ENCODE results near the gene SYPL2.
"Not testable (repeated sequence)": the region's sequence is repeated elsewhere in the genome, so short reads cannot be mapped to it uniquely, and the experiment has no call there.

SYPL2 gene

DNA sequence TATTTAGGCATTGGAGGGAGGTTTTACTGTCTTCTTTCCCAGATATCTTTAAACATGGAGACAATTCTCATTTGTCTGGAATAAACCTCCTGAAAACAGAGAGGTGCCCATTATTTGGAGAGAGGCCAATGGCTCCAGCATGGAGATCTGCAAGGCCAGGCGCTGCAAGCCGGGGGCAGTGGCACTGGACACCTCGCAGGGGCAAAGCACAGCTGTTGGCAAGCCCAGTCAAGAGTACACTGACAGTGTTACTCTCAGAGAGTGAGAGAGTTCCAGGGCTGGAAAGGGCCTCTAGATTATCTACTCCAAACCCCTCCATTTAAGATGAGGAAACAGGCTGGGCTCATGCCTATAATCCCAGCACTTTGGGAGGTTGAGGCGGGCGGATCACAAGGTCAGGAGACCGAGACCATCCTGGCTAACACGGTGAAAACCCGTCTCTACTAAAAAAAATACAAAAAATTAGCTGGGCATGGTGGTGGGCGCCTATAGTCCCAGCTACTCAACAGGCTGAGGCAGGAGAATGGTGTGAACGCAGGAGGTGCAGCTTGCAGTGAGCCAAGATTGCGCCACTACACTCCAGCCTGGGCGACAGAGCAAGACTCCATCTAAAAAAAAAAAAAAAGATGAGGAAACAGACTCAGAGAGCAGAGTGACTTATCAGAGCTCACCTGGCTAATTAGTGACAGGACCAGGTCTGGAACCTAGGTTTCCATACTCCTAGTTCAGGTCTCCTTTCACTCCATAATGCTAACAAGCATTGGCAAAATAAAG lies 7.1 kb downstream of the SYPL2 start:
- DNase-seq, result not testable (repeated sequence)

DNA sequence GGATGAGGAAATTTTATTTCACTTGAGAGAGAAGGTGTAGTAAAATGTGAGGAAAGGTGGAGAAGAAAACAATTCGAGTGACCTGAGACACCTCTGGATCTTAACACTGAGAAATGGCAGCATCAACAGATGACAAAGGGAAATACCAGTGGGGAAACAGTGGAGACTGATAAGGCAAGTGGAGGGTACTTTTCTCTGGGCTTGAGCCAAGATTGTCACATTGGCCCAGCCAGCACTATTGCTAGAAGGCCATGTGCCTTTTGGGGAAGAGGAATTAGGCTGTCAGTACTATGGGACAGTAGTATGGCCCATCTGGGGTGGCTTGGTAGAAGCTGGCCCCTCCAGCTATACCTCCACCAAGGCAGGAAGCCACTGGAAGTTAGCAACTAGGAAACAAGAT lies 8.4 kb downstream of the SYPL2 start:
- no peak for DNase-seq

DNA sequence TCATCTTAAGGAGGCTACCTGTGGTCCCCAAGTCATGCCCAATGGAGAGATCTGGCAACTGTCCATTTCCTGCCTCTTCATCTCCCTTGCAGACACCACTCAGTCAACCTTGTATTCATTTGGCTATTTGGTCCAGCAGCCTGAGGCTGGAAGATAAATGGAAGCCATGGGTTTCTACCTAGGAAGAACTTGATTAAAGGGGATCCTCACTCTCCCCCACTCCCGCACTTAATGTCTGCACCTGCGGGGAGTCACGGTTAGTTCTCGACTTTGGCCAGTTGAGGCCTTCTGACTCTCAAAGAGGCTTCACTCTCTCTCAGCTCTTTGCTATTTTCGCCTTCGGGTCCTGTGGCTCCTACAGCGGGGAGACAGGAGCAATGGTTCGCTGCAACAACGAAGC lies 8.9 kb downstream of the SYPL2 start:
- DNase-seq, result no peak

DNA sequence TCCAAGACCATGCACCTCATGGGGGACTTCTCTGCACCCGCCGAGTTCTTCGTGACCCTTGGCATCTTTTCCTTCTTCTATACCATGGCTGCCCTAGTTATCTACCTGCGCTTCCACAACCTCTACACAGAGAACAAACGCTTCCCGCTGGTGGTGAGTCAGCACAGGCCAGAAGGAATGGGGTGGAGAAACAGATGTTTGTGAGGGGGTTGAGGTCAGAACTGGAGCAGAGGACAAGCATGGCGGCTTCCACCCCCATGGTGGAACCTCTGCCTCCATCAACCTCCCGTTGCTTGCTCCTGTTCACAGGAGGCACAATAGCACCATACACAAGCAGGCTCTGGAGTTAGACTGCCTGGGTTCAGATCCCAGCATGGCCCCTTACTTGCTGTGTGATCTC lies 10.5 kb downstream of the SYPL2 start:
- DNase-seq, result no peak

DNA sequence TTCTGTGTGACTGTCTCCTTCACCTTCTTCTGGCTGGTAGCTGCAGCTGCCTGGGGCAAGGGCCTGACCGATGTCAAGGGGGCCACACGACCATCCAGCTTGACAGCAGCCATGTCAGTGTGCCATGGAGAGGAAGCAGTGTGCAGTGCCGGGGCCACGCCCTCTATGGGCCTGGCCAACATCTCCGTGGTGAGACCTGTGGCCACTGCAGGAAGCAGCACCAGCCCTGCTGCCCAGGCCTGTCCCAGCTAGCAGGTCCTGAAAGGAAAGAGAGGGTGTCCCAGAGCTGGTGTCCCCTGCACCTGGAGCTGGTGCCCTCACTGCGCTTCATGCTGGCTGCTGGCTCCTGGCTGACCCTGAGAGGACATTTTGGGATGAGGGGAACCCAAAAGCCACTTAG lies 11.5 kb downstream of the SYPL2 start:
- DNase-seq, result no peak

DNA sequence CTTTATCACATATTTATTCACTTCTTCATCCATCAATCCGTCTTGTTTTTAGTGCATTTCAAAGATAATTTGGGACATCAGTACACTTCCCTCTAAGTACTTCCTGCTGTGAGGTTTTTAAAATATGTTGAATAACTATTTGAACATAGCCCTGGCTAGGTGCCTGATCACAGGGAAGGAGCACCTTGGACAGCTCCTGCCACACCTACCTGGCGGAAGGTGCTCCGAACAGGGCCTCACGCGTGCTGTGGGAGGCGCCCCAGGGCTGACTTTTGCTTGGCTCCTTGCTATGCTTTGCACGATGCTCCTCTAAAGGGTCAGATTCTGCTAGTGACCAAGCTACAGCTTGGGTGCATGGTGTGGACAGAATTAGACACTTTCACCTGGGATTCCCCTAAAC lies 12.5 kb downstream of the SYPL2 start:
- DNase-seq, result no peak

DNA sequence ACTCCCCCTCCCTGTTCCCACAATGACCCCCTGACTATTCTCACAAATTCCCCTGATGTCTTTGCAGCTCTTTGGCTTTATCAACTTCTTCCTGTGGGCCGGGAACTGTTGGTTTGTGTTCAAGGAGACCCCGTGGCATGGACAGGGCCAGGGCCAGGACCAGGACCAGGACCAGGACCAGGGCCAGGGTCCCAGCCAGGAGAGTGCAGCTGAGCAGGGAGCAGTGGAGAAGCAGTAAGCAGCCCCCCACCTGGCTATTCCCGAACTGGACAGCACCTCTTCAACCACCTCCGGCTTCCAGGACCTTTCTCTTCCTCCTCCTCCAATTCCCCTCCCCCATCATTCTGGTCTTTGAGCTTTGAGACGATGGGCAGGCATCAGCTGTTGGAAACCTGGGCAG lies 13.0 kb downstream of the SYPL2 start:
- DNase-seq, result no peak

DNA sequence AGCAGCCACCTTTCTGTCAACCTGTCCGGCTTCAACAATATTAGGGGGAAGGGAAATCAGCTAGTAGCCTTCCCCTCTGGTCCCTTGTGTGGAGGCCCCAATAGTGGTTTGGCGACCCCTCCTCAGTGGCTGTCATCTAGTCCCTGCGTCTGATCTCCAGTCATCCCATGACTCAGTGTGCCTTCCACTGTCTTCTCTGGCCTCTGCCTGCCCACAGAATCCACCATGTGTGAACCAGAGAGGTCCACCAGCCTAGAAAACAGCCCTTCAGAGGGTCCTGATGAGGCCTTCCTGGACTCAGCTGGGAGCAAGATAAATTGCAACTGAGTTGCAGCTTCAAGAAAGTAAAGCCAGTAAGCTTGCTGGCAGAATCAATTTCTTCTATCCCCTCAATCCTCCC lies 13.6 kb downstream of the SYPL2 start:
- DNase-seq, result no peak

DNA sequence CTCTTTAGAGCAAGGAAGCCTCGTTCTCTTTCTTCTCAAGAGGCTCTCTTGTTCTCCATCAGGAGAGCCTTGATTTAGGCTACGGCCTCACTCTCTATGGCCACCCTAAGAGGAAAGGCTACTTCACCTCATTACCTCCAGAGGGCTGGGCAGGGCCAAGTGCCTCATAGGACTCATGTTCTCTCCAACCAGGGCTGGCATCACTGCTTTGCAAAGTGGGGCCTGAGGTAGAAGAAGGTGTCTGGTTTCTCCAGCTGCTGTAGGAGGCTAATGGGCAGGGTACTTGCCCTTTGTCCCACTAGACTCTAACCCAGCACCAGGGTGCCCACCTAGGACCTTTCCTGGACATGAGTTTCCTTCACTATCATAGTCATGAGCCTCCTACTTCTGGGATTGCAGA lies 15.3 kb downstream of the SYPL2 start:
- DNase-seq, result no peak

DNA sequence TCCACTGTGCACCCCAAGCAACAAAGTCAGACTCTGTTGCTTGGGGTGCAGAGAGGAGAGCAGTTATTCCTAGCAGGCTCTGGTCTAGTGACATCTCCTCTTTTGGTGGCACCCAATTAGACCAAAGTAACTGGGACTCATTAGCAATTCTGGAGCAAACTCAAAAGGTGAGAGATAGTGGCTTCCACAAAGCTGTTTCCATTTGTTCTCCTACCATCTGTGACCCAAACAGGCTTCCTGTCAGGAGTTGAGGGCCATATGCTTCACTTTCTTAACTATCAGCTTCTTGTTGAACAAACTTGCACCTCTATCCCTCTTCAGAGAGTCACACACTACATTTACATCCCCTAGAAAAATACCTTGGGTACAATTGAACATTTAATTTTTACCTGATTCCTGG lies 15.9 kb downstream of the SYPL2 start:
- DNase-seq, result peak; percentile 32

DNA sequence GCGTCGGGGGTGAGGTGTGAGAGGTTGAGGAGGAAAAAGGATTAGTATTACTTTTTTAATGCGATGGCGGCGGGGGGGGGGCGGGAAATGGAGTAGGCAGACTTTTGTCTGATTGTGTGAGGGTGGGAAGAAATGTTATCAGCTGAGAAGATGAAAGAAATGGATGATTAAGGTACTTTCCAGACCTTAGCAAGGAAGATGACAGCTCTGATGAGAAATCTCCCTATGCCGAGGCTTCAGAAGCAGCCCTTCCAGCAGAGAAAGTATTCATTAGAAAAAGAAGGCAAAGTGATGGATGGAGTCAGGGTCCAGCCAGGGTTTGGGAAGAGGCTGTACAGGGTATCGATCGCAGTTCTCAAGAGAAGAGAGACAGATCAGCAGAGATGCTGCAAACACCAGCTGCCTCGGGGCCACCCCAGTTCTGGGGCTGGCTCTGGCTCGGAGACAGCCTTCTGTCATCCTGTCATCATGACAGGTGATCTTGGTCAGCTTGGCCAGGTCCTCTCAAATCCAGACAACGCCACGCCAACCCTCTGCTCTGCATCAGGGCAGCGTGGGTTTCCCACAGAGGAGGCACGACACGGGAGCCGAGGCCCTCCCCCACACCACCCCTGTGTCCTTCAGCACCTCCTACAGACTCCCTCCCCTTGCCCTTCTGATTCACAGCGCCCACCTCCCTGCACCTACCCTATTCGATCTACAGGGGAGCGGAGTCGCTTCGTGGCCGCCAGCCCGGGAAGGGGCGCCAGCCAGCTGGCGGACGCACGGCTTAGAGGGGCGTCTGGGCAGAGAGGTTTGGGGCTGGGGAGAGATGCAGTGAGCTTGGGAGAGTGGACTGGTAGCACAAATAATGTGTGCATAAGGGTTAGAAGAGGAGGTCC lies 16.7 kb downstream of the SYPL2 start:
- DNase-seq, result no peak

DNA sequence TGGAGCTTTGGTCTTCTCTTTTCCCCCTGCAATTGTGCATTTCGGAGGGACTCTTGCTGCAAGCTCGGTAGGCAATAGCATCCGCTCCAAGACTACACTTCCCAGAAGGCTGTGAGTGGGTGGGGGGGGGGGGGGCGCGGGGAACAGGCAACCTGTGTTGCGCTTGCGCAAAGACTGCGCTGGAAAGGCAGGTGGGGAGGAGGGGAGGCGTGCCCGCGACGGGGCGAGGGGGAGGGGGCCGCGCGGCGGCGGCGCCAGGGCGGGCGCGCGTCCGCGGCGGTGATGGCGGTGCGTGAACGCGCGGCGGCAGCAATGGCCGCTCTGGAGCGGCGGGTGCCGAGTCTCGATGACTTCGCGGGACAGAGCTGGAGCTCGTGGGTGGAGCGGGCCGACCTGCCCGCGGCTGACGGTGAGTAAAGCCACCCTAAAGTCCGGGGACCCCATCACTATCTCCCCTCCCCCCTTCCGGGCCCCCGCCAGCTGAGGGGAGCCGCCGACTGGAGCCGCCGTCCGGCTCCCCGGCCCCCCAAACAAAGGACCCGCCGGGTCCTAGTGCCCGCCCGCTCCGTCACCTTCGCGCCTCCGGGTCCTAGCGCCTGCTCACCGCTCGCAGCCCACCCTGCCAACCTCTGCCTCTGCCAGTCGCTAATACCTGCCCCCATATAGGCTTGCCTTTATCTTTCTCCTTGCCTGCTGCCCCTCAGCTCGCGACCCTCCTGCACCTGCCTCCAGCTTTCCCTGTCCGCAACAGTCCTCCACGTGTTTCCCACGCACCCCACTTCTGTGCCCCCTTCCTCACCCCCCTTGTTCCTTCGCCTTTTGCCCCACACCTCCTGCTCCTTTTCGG lies 17.5 kb downstream of the SYPL2 start, which contains the start of gene ATXN7L2:
Gene ATXN7L2, plus strand, starts transcription at position 234 of the 847 bp plus-strand sequence. Its CDS starts 49 bp downstream, at position 283.
- peak; percentile 85 for DNase-seq

DNA sequence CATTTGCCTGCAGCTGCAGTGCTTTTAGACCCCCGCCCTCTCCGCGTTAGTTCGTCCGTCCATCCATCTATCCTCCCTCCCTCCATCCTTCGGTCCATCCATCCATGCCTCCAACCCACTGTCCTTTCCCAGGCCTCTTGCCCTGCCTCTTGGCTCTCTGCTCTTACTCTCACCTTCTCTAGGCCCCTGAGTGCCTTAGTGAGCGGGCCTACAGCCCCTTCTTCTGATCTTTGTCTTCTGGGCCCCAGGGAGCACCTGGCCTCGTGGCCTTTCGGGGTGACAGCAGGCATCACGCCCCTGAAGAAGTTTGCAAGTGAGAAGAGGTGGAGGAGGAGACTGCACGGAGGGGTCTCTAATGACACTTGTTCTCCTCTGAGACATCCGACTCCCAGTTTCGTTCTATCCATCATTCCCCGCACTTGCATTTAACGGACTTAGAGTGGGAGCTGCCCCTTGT lies 18.2 kb downstream of the SYPL2 start:
- no peak for DNase-seq

DNA sequence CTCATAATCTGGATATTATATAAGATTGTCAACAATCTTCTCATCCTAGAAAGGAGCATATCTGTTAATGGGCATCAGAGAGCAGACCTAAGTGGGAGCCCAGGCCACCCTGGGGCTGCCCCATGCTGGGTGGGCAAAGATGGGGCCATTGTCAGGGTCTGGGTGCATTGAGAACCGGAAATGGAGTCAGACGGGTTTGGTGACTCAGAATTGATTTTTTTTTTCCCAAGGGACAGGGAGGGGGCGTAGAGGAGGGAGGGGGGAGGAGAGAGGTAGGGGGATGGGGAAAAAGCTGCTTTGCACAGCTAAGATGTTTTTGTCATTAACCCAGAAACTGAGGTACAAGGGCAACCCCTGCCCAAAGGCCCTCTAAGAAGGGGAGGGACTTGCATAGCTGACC lies 18.7 kb downstream of the SYPL2 start:
- no peak for DNase-seq

DNA sequence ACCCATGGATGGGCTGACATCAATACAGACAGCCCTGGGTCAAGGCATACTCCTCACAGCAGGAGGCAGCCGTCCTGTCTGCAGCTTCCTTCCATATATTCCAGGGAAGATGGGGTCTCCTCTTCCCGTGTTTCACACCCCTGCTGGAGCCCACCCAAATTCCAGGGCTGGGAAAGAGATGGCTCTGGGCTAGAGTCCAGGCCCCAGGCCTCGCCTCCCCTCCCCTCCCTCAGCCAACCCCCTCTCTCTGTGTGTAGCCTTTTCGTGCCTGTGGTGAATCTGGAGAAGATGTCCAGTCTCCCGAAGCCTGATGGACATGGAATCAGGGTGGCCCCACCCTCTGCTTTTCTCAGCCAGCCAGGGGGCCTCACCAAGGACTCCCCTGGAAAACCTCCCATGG lies 20.9 kb downstream of the SYPL2 start:
- DNase-seq, result no peak

DNA sequence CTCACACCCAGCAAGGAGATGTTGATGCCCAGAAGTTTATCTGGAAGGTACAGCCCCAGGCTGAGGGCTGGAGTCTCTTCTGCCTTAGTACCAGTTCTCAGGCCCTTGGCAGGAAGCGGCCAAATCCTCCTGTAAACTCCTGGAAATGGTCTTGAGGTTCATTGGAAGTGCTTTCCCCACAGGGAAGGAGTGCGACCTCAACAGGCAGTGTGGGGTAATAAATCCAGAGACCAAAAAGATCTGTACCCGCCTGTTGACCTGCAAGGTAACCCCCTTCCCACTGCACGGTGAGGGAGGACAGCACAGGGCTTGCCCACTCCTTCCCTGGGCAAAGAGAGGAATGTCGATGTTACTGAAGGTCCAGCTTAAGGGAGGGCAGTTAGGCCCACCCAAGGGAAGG lies 21.9 kb downstream of the SYPL2 start:
- no peak for DNase-seq

DNA sequence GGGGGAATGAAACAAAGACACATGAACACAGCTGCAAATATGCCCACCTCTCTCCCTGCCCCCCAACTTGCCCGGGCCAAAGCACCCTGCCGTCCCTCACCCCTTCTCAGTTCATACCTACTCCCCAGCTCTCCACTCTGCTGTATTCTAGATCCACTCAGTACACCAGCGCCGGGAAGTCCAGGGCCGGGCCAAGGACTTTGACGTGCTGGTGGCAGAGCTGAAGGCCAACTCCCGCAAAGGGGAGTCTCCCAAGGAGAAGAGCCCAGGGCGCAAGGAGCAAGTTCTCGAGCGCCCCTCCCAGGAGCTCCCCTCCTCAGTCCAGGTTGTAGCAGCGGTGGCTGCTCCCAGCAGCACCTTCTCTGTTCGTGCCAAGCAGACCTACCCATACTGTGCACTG lies 22.4 kb downstream of the SYPL2 start:
- DNase-seq, result no peak

DNA sequence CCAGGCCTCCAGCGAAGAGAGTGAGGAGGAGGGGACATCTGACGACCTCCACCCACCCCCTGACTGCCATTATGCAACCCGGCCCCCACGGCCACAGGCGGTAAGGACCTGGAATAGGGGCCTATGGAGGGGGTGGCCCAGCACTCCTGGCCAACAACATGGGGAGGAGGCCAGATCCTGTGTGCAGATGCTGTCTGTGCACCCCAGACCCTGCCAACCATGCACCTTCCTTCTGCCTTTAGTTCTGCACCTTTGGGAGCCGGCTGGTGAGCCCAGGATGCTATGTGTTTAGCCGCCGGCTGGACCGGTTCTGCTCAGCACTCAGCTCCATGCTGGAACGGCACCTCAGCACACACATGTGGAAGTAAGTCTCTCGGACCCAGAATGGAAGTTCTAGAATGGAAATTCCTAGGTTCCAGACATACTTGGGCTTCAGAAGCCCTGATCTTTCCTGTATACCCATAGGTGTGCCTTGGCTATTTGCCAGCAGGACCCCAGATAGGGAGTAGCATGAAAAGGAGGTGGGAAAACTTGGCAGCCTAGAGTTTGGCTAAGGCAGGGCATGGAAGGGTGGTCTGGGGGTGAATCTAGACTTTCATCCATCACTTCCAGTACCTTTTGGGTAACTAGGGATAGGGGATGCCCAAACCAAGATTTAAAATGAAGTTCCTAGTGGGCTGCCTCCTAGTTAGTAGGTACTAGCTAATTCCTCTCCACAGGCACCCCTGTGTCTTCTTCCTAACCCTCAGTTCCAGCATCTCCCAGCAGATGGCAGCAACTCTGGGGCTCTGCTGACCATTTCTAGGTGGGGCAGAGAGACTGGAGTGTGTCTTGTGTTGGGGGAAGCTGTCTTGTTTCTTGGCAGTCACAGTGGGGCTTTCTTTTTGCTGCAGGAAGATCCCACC lies 23.9 kb downstream of the SYPL2 start:
- peak; percentile 26 for DNase-seq

DNA sequence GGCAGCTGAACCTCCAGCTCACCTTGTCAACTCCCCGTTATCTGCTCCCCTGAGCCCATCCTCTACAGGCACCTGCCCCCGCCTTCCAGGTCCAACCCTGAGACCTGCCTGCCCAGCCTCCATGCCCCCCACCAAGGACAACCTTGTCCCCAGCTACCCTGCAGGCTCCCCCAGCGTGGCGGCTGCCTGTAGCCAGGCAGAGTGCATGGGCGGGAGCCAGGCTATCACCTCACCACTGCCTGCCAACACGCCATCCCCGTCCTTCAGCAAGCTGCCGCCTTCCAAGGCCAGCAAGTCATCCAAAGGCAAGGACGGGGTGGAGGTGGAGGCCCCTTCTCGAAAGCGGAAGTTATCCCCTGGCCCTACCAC lies 24.6 kb downstream of the SYPL2 start:
- no peak for DNase-seq

DNA sequence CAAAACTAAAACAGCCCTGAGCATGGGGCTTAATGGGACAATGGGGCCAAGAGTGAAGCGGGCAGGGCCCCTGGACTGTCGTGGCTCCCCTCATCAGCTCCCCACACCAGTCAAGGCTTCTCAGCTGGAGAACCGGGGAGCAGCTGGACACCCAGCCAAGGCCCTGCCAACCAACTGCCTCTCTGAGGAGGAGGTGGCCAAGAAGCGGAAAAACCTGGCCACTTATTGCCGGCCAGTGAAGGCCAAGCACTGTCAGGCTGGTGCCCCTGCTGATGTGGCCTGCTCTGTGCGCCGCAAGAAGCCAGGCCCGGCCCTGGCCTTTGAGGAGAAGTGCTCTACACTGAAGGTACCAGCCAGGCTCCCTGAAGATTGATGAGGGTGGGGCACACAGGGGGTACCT lies 25.0 kb downstream of the SYPL2 start:
- DNase-seq, result no peak

DNA sequence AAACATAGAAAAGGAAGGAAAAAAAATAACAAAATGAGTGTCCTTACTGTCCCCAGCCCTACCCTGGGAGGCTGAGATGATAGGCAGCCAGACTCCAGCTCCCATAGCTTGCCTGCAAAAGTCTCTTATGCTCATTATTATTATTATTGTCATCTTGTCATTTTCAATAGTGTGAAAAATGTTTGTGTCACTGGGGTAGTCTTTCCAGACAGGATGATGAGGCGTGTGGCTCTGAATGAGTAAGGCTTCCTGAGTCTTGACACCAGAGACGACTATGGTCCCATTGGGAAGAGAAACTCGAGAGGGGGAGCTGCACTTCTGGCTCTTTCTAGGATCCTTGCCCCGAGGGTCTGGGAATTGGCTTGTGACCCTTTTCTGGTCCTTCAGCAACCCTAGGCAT lies 26.4 kb downstream of the SYPL2 start:
- DNase-seq, result no peak

DNA sequence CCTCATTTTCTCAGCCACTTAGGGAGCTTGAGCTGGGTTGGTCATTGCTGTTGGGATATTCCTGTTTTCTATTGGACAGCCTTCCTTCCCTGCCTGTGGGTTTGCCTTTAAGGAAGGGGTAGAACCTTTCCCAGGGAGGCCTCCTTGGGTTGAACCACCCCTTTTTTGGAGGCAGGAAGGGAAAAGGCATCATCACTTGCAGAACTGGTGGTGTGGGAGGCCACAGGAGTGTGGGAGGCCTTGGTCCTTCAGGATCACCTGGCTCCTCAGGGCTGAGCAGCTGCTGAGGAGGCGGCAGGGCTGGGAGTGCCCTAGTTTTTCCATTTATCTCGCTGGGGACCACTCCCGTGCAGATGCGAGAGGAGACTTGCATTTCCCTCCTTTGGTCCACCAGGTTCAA lies 26.9 kb downstream of the SYPL2 start:
- no peak for DNase-seq
